GM12872 (cell line): ENCODE results near the gene EVA1B.

Experiments
- CTCF ChIP-seq: IDR thresholded peaks from 3 replicates; pipeline ENCODE4 v1.5.1; 2011; ENCODE audit warnings: low read depth, mild to moderate bottlenecking, low read length, moderate library complexity; ENCODE audit not compliant: insufficient read depth

Gene EVA1B

GRCh38 chr1:36322041-36322785, 1.2 kb downstream of the EVA1B start:
- no peak for TF ChIP-seq CTCF

GRCh38 chr1:36321119-36321951, 2.1 kb downstream of the EVA1B start:
- no peak for TF ChIP-seq CTCF

GRCh38 chr1:36320767-36321118, 2.7 kb downstream of the EVA1B start:
- TF ChIP-seq CTCF, result no peak

GRCh38 chr1:36320291-36320761, 3.1 kb downstream of the EVA1B start:
- TF ChIP-seq CTCF, result no peak

GRCh38 chr1:36309397-36309796, 14.0 kb downstream of the EVA1B start:
- no peak for TF ChIP-seq CTCF

GRCh38 chr1:36307601-36308330, 15.7 kb downstream of the EVA1B start:
- no peak for TF ChIP-seq CTCF

- no peak for TF ChIP-seq CTCF
These were observed 16.5 kb downstream of the EVA1B start for GRCh38 chr1:36306902-36307456.
